Fibroblast of villous mesenchyme (primary cell): ENCODE results near the gene HIPK4. TPM values are rescaled to one million over a fixed set of nuclear protein-coding genes. Genes with fewer than 3 reads are reported as not detected.

Experiments used
- DNase-seq: peaks from one replicate; pipeline ENCODE4 v3.0.0-alpha.2; 2010; ENCODE audit warnings: low read depth
- H3K4me3 ChIP-seq: 2 replicates; pipeline ENCODE4 v1.5.1; 2011; ENCODE audit warnings: low read depth, mild to moderate bottlenecking, low read length
- CTCF ChIP-seq: IDR thresholded peaks from 2 replicates; pipeline ENCODE4 v1.5.1; 2012; ENCODE audit warnings: low read depth, mild to moderate bottlenecking, low read length; ENCODE audit not compliant: insufficient read depth
- small RNA-seq: library from RNA; depleted of rRNA; stranded (forward); fragments of <200 nt; gene quantifications from one replicate; pipeline ENCODE3, GENCODE V24; 2012
- total RNA-seq: library from RNA; depleted of rRNA; stranded (reverse); fragments of >200 nt; gene quantifications from 2 replicates; pipeline ENCODE4 v1.2.3, GENCODE V29; 2012

The HIPK4 gene
- total RNA-seq, 1 donor = under 0.01 TPM

GRCh38 chr19:40332669-40333068, 57.3 kb downstream of the HIPK4 start:
- no peak for TF ChIP-seq CTCF
- no peak for DNase-seq
- H3K4me3 ChIP-seq = no peak overlapping the region

DNA sequence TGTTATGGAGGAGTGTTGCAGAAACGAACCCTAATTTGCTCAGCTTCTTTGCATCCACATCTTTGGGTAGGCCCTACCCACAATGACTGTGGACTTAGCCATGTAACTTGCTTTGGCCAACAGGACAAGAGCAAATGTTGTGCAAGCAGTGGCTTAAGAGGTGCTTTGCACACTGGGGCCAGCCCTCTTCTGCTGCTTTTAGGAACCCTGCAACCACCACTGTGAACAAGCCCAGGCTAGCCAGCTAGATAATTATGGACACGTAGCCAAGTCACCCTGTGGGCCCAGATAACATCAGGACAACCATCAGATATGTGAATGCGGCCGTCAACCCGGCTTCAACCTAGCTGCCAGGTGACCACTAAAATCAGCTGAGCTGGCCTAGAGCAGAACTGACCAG, 58.9 kb downstream of the HIPK4 start:
- no peak for DNase-seq
- TF ChIP-seq CTCF = no peak

More for the DNA sequence above, 58.9 kb downstream of the HIPK4 start:
- no peak overlapping the region for H3K4me3 ChIP-seq

Small RNA genes lying within 50 kb of the gene (small RNA-seq; reads per million reads assigned to genes)
- gene MIR6796 (not detected), gene RF00019 (not detected)

Other genes with a start within 250 kb of the HIPK4 start
- gene MAP3K10, start 198.8 kb downstream of the HIPK4 start, total RNA-seq = 8.6 and 12.6 TPM in 2 replicates
- not detected in 2 replicates for gene TTC9B, start 171.8 kb downstream of the HIPK4 start, total RNA-seq
- gene CCNP, start 163.5 kb downstream of the HIPK4 start, total RNA-seq = under 0.01 and 0.86 TPM in 2 replicates
- 120 and 142 TPM in 2 replicates for gene AKT2, start 104.8 kb downstream of the HIPK4 start, total RNA-seq
- gene C19orf47, start 41.8 kb downstream of the HIPK4 start, total RNA-seq = 11.2 and 11.9 TPM in 2 replicates
- 146 and 152 TPM in 2 replicates for gene PLD3, start 41.5 kb downstream of the HIPK4 start, total RNA-seq
- 0.86 and 1.9 TPM in 2 replicates for gene PRX, start 23.2 kb upstream of the HIPK4 start, total RNA-seq
- gene SERTAD1, start 35.8 kb upstream of the HIPK4 start, total RNA-seq = 20.0 and 22.0 TPM in 2 replicates
- gene SERTAD3, start 54.2 kb upstream of the HIPK4 start, total RNA-seq = 38.0 and 49.2 TPM in 2 replicates
- gene BLVRB, start 75.6 kb upstream of the HIPK4 start, total RNA-seq = 33.7 and 64.7 TPM in 2 replicates
- gene SPTBN4, start 76.8 kb upstream of the HIPK4 start, total RNA-seq = 0.32 and 1.3 TPM in 2 replicates
- gene SHKBP1, start 186.7 kb upstream of the HIPK4 start, total RNA-seq = 17.7 and 20.9 TPM in 2 replicates
- gene LTBP4, start 211.2 kb upstream of the HIPK4 start, total RNA-seq = 18.4 and 21.2 TPM in 2 replicates